ENCODE measurements around the gene GABRR2.

The GABRR2 gene

GRCh38 chr6:89209457-89209856, 105.6 kb downstream of the GABRR2 start:
- no peak for DNase-seq (ENCODE audit: low read depth in 2 of 2)

GRCh38 chr6:89208551-89208950, 106.5 kb downstream of the GABRR2 start:
- DNase-seq (ENCODE audit: low read depth in 2 of 2) = no peak

Measured in stimulated activated CD8-positive, alpha-beta memory T cell treated with anti-CD3 and anti-CD28 coated beads, Interleukin-7, amount 100 ng/mL, for 1 hour (primary cell).